Dermis blood vessel endothelial cell (primary cell): ENCODE measurements around the gene KIDINS220. TPM values are rescaled to one million over a fixed set of nuclear protein-coding genes. Genes with fewer than 3 reads are reported as not detected.
"Not testable (repeated sequence)": the region's sequence is repeated elsewhere in the genome, so short reads cannot be mapped to it uniquely, and the experiment has no call there.

Experiments used
- DNase-seq: peaks from one replicate; pipeline ENCODE4 v3.0.0; 2010
- total RNA-seq: library from RNA; depleted of rRNA; stranded (reverse); fragments of >200 nt; gene quantifications from 2 replicates; pipeline ENCODE4 v1.2.3, GENCODE V29; 2014

The KIDINS220 gene
- total RNA-seq, 1 donor from 2014 or later, result 69.6 TPM

DNA sequence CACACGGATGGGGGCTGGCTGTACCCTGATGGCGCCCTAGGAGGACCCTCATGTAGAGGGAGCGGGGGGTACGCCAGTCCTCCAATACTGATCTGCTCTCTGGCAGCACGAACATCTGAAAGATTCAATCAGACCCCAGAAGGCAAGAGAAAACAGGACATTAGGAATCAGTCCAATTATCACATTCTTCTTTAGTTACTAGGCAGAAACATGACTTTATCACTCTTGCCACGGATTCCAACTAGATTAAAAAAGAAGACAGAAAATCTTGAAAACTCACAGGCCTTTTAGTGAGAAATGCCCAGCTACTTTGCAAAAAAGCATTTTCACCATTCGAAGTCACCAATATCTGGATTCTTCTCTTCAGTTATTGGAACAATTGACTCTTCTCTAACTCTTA, 87.2 kb downstream of the KIDINS220 start:
- DNase-seq, result no peak

DNA sequence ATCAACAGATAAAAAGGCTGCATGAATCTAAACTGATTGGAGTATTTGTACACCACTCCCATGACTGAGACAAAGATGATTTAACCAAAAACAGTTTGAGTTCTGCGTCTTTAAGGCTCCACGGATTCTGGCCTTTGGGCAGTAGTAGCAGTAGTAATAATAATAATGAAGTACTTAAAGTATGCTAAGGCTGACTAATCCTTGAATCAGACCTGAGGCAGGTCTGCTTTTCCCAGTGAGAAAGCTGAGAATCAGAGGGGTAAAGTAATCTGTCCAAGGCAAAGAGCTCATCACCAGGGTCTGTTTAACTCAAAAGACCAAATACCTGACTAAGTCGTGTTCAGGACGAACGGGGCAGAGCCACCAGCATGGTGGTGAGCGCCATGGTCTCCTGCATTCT, 94.2 kb downstream of the KIDINS220 start:
- DNase-seq, result no peak

GRCh38 chr2:8740136-8740535, 97.3 kb downstream of the KIDINS220 start:
- DNase-seq, result no peak

GRCh38 chr2:8737571-8738175, 99.7 kb downstream of the KIDINS220 start:
- no peak for DNase-seq

DNA sequence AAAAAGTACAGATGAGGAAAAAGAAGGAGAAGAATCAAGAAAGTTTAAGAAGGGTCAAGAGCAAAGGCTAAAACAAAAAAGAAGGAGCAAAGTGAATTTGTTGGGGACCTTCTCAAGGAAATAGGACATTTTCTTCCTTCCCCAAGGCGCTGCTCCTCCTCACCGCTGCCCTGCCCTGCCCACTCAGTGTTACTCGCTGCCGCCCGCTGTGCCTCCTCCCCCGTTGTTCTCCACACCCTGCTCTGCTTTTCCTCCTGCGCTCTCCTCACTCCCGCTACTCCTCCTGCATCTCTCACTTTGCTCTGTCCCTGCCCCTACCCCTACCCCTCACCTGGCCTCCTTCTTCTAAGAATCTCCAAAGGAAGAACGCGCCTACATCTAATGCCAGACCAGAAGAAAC, 104.8 kb downstream of the KIDINS220 start:
- DNase-seq, result no peak

DNA sequence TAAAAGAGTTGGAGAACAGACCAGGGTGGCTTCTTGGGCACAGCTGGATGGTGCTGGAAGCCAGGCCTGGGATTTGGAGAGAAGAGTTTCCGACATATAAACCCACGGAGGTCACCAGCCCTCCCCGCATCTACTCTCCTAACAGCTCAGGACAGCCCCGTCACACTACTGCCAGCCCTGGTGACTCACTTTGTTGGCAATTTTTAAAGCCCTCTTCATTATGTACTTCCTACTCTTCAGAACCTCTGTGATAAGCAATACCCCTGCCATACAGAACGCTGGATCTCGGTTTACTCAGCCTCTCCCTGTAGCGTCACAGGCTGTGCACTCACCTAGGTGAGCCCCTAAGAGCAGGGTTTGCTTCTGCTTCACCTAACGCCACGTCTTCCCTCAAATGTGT, 107.5 kb downstream of the KIDINS220 start:
- no peak for DNase-seq

DNA sequence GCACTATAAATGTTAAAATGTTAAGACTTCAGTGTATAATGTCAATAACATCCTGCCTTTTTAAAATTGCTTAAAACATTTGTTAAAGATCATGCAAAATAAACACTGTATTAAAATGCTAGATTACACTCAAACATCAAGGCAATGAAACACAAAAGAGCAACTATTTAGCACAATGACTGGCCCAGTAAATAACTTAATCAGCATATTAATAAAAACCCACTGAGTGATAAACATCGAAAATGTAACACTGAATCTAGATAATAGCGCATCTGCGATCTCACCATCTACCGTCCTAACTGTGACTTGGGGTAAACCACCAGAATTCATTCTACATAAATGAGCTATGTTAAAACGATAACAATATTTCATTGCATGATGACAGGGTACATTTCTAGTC, 108.3 kb downstream of the KIDINS220 start:
- DNase-seq, result not testable (repeated sequence)

DNA sequence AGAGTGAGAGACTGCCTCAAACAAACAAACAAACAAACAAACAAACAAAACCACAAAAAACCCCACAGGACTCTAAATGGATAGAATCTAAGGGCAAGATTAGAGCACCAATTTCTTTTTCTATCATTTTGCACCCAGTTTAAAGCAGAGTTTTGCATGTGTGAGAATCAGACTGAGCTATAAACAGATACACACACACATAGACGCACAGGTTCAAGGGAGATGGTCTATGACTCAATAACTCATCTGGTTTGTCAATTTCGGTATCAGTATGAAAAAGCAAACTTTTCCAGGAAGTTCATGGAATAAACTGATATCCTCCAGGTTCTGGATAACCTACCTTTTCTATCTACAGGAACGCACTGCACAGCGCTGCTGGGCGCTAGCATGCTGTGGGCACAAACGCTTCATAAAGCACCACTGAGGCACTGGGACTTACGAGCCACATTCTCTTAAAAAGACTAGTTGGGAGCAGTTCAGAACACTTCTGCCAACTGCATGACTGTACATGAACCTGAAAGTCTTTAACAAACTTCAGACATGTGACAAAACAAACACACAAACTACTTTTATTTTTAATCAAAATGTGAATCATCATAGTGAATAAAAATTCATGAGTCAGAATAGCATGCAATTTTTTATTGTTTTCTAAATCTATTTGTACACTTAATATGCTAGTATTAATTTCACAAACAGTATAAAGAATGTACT, 109.0 kb downstream of the KIDINS220 start:
- DNase-seq, result no peak

- no peak for DNase-seq
These were observed 111.6 kb downstream of the KIDINS220 start for GRCh38 chr2:8725838-8726237.

GRCh38 chr2:8722986-8723385, 114.4 kb downstream of the KIDINS220 start:
- no peak for DNase-seq

DNA sequence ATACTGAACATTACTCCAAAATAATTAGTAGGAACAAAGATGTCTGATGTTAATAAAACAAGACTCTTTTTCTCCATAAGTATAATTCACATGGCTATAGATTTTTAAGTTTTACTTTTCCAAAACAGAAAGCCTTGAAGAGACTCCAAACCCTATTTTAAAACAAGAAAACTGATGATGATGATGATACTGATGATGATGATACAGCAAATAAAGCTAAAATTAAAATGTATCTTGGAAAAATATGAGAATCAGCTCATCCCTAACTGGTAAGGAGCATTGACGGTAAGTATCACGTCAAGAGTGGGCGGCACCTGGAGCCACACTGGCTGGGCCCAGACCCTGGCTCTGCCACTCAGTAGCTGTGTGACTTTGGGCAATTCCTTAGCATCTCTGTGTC, 116.0 kb downstream of the KIDINS220 start:
- DNase-seq, result no peak

DNA sequence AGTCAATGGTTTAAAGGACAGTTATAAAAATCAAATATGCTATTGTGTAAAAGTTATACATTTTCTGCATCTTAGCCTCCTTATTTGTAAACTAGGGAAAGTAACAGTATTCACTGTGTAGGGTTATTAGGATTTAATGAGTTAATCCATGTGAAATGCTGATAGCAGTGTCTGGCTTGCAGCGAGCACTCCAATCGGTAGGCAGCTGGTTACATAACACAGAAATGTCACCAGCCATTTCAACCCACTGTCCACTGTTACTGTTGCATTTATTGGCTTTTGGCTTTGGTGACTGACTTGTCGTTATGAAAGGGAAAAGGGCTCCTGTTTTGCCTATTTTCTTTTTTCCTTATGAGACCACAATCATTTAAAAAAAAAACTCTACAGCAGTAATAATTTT, 116.7 kb downstream of the KIDINS220 start:
- no peak for DNase-seq

DNA sequence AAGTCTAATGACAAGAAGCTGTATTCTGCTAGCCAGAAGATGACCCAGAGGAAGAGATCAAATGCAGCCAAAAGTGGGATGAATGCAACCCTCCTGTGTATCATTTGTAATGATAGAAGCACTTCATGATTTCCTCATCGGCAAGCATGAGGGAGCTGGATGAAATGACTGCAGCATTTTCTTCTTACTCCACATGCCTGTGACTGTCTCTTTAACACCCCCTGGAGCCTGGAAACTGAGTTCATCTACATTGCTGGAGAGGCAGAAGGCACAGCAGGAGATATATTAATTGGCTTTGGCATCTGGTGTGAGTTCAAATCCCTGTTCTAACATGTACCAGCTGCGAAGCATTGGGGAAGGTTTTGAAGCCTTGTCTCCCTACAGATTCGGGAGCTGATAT, 117.9 kb downstream of the KIDINS220 start:
- DNase-seq, result no peak

GRCh38 chr2:8714971-8715370, 122.4 kb downstream of the KIDINS220 start:
- no peak for DNase-seq

GRCh38 chr2:8714283-8714682, 123.1 kb downstream of the KIDINS220 start:
- no peak for DNase-seq

GRCh38 chr2:8710951-8711350, 126.5 kb downstream of the KIDINS220 start:
- DNase-seq, result no peak

- no peak for DNase-seq
These were observed 127.8 kb downstream of the KIDINS220 start for GRCh38 chr2:8709611-8710010.

DNA sequence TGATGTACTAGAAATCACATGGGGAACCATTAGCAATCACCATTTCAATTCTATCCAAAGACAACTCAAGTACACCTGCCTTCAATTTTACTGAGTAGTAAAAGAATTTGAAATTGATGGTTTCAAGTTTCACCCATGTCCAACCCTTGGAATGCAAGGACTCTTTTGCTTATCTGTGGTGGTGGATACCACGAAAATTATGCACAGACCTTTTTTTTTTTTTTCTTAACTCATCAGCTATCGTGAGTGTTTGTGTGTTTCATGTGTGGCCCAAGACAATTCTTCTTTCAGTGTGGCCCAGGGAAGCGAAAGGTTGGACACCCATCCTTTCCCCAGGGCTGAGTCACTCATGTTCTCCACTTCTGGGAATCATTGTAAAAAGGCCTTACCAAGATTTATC, 132.5 kb downstream of the KIDINS220 start:
- no peak for DNase-seq

DNA sequence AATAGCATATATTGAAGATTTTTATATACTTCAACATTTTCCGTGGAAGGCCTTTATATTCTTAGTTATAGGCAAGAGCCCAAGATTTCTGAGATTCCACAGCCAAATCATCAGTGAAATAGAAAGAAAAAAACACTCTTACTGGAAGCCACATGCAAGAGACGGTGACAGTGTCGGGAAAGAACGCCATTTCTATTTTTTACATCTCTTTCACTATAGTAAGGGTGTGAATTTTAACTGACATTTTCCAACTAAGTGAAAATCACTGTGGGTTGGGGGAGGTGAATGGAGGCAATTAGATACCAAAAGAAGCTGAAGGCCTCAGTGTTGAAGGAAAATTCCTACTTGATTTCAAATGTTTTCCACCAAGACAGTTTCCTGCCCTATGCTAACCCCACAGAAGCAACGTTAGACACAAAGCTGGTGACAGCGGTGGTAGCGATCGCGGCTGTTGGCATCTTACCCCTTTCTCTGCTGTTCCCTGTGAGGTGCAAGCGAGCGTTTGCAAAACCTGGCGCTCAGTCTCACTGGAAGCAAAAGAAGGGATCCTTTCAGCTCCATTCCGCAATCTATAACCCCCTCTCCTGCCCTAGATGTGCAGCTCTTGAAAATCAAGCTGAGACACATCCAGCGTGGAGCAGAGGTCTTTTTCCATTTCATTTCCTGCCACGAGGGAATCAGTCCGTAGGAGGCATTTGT, 135.6 kb downstream of the KIDINS220 start:
- no peak for DNase-seq

- no peak for DNase-seq
These were observed 137.6 kb downstream of the KIDINS220 start for GRCh38 chr2:8699839-8700238.

- no peak for DNase-seq
These were observed 140.2 kb downstream of the KIDINS220 start for GRCh38 chr2:8697190-8697589.

DNA sequence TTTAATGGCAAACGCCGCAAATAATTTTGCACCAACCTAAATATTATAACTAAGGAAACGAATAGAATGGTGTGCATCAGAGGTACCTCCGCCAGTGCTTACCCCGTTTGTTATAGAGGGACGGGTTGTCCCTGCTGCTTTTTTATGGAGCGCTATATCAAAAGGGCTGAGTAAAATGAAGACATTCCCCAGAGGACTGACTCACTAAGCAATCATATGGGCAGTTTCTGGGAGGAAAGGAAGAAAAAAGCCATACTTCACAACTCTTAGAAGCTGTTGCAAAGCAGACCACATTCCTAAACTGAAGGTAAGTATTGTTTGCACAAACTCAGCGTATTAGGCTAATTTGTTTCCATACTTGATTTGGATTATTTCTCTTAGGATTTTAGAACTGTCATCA, 142.7 kb downstream of the KIDINS220 start:
- no peak for DNase-seq

- DNase-seq, result peak; percentile 38
These were observed 144.1 kb downstream of the KIDINS220 start for GRCh38 chr2:8693157-8693821.

DNA sequence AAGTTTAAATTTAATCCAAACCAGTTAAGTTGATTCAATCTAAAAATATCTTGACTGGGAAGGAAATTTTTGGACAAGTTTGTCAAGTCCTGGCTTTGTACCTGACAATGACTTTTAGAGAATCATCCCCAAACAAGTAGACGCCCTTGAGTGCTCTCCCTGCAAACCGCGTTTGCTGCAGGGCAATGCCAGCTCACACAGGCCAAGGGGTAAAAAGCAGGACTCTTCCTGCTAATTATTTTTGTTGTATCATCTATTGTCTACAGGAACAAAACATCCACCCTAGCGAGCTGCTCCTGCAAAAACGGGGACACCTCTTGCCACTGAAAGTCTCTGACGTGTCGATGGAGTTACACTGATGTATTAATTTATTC, 144.6 kb downstream of the KIDINS220 start:
- DNase-seq, result no peak
